HL-60/S4 treated with retinoic acid at 250 ng/mL for 4 days and 3 days (cell line): ENCODE results near the gene TCEANC.
"Not testable (repeated sequence)": the region's sequence is repeated elsewhere in the genome, so short reads cannot be mapped to it uniquely, and the experiment has no call there.

ENCODE experiments used
- in situ Hi-C: fragments of 300-500 bp; cut with MboI; formaldehyde crosslinking; loops from 2 replicates; pipeline ENCODE4 v1.7.0; 2022; ENCODE audit warnings: low sequenced_read_pairs

Gene TCEANC

DNA sequence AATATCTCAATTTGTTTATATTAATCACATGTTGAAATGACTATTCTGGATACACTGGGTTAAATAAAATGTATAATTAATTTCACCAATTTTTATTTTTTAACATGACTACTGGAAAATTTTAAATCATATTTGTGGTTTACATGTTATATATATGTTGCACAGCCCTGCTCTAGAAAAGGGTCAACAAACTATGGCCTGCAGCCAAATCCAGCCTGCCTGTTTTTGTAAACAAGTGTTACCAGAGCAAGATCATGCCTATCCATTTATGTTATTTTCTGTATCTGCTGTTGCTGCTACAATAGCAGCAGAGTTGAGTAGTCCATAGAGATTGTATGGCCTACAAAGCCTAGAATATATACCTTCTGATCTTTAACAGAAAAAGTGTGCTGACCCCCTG, 1.2 kb downstream of the TCEANC start:
- in situ Hi-C loops: no loop called here

DNA sequence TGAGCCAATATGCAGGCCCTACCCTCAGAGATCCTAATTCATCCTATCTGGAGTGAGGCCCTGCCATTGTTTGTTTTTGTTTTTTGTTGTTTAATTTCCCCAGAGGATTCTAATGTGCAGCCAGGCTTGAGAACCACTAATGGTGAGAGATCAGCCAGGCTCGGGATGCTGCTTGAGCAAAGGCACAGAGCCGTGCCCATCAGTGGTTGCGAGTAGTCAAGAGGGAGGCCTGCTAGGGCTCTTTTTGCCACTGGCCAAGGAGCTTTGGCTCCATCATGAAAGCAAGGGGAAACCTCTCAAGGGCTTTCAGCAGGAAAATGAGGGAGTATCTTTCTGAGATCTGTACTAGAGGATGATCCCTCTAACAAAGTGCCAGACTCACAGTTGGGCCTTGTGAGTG, 2.7 kb downstream of the TCEANC start:
- in situ Hi-C loops: no loop called here

DNA sequence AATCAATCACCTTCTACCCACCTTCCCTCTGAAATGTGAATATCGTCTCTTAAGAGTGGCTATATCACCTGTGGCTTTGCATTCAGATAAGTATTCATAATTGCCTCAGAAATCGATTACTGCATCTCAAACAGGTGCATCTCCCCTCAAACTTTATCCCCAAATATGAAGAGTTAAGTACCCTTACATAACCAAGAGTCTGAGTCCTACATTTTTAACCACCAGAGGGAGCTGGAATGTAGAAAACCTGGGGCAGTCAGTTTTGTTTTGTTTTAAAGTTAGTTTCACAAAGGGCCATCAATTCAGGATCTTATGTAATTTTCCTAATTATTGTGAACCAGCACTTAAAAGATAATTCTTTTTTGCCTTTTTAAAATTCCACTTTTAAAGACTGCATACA, 5.7 kb downstream of the TCEANC start:
- in situ Hi-C loops: no loop called here

DNA sequence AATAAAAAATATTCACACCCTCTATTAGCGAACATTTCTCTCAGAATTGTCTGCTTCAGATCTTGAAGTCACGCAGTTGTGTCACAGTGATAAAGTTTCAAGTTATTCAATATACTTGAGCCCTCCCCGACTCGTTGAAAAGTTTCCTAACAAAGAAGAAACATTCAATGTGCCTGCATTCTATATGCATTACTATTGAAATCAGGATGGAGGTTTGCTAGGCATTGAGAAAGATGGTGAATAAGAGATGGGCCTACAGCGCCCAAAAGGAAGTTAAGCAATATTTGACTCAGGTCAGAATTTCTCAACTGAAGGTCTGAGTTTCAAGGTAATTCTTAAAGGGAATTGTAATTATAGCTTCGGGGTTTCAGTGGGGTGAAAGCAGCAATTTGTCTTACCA, 6.1 kb downstream of the TCEANC start:
- in situ Hi-C loops: no loop called here

DNA sequence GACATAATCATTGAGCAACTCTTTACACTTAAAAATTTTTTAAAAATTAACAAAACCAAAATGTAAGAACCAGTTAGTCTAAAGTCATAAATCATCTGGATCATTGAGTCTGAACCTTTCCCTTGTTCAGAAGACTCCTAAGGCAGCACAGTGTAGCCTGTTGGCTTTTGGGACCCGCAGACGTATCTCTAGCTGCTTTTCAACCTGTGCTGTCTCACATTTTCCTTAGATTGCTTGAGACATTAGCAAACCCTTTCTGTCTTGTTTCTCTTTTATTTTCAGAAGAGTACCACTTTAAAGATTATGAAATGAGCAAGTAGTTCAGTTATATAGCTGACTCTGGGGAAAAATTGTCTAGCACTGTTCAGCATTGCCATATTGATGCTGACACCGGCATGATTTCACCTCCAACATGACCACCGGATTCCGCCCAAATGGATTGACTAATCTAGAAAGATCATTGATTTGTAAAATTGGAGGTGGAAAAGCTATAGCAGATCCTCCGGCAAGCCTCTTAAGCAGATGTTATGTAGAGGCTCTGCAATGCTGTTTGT, 8.9 kb downstream of the TCEANC start:
- in situ Hi-C loops: no loop called here

- in situ Hi-C loops: no loop called here
Measured at GRCh38 chrX:13662355-13662791, 9.4 kb downstream of the TCEANC start.

GRCh38 chrX:13664020-13664419, 11.1 kb downstream of the TCEANC start:
- in situ Hi-C loops: no loop called here

DNA sequence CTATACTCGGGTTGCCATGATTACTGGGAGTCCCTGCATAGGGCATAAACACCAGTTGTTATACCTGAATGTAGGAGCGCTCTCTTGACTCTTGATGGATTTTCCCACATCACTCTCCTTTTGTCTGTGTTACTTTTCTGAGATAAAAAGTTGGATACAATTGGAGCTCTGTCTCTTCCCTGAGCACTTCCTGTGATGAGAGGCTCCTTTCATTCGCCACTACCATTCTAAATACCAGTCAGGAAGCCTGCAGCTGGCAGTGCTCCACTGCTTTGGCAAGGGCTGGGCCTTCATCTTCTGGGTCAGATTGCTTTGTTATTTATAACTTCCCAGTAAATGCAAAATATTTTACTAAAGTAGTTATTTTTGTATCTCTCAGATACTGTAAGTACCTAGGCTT, 13.9 kb downstream of the TCEANC start:
- in situ Hi-C loops: no loop called here

GRCh38 chrX:13667919-13668318, 15.0 kb downstream of the TCEANC start:
- in situ Hi-C loops: no loop called here

GRCh38 chrX:13669246-13669737, 16.4 kb downstream of the TCEANC start:
- in situ Hi-C loops: no loop called here

DNA sequence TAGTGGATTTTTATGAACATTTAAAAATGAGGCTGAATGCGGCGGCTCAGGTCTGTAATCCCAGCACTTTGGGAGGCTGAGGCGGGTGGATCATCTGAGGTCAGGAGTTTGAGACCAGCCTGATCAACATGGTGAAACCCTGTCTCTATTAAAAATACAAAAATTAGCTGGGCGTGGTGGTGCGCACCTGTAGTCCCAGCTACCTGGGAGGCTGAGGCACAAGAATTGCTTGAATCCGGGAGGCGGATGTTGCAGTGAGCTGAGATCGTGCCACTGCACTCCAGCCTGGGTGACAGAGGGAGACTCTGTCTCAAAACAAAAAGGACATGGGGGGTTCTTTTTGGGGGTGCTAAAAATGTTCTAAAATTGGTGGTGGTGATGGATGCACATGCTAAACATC, 16.8 kb downstream of the TCEANC start:
- in situ Hi-C loops: not testable (repeated sequence)

- in situ Hi-C loops: no loop called here
Measured at GRCh38 chrX:13670197-13670596, 17.3 kb downstream of the TCEANC start.

GRCh38 chrX:13673016-13673415, 20.1 kb downstream of the TCEANC start:
- in situ Hi-C loops: no loop called here

DNA sequence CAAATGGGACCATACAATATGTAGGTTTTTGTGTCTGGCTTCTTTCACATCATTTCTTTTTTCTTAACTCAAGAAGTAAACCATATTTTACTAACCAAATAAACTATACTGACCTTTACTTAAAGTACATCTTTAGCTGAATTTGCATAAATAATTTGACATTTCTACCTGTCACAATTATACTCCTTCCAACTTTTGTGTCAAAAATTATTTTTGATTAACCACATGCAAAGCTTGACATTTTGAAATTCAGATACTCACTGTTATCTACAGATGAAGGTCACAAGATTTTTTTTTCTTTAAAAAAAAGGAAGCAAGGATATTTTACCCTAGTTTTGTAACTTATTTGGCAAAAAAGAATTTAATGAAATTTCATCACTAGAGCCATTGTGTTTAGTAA, 23.9 kb downstream of the TCEANC start:
- in situ Hi-C loops: no loop called here

- in situ Hi-C loops: not testable (repeated sequence)
Measured at GRCh38 chrX:13679700-13680099, 26.8 kb downstream of the TCEANC start.

- in situ Hi-C loops: no loop called here
Measured at GRCh38 chrX:13681595-13681994, 28.7 kb downstream of the TCEANC start.

DNA sequence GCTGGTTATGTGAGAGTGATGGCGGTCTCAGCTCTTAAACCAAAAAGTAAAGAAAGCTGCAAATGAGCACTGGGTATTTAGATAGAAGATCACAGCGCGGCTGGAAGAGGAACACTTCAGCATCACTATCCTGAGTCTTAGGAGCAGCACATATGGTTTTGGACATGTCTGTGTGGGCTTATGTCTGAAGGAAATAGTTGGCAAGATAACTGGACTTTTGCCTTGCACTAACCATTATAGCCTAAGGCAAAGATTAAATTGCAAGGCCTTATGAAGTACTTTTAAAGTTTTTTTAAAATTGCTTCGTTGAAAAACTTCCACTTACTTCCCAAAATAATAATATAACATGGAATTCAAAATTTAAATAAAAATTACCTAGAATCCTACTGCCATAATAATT, 31.4 kb downstream of the TCEANC start:
- in situ Hi-C loops: no loop called here

DNA sequence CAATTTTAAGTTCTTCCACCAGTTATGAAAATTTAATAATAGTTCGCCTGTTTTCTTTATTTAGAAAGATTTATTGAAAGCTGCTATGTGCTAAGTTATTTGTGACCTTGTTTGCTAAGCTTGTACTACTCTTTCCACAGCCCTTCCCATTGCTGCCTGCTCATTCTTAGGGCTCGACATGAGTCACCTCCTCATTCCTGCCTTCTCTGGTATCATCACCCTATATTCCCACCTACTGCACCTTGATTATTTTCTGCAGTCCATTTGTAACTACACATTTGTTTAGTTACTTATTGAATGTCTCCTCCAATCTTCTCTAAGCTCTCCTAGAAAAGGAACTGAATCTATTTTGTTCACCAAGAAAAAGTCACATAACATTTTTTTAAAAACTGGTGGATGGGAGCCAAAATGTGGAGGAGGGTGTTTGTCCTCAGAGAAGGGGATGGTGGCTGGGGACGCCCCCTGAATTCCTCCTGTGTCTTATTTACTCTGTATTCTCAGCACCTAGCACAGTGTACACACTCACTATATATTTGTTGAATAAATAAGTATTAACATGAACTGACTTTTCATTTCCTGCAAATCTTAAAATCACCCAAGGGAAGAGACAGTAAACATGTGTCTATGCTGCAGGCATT, 32.3 kb downstream of the TCEANC start:
- in situ Hi-C loops: no loop called here

- in situ Hi-C loops: no loop called here
Measured at GRCh38 chrX:13687203-13687602, 34.3 kb downstream of the TCEANC start.

- in situ Hi-C loops: no loop called here
Measured at GRCh38 chrX:13688384-13688957, 35.5 kb downstream of the TCEANC start.

DNA sequence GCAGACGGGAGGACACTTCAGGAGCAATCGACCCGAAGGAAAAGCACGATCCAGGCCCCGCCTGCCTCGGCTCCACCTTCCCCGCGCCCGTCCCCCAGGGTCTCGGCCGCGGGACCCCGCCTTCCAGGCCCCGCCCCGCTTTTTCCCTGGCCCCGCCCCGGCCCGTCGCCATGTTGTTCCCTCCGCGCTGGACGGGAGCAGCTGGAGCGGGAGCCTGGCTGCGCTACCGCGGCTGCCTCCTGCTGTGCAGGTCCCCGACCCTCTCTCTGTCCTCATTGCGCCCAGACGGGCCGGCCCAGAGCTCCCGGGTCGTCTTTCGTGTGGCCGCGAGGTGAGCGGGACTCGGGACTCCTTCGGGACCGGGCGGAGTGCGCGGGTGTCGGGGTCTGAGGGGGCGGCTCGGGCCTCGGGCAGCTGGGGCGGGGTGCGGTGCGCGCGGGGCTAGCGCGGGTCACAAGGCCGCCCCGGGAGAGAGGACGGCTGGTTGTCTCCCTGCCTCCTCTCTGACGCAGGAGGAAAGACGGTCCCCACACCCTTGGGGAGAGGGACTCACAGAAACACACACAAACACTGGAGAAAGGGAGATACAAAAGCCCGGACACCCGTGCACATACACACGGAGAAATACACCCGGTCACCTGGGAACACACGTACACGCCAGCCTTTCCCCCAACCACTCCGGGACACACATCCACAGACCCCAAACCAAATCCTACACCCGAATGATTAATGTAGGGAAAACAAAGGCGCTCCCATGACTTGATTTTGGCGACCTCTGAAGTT, 36.2 kb downstream of the TCEANC start, which contains the start of gene RAB9A:
TSS of gene RAB9A (plus strand) at position 171 of the 783 bp plus-strand sequence. CDS start 19,619 bp downstream, outside the sequence.
- in situ Hi-C loops: no loop called here
